Tibial artery (tissue), 4 donors: ENCODE data around the gene MICAL3.

ENCODE experiments used
- DNase-seq, 2 donors: peaks; one replicate each; pipeline ENCODE4 v3.0.0-alpha.2; 2019
- H3K27ac ChIP-seq, 2 donors: fragments of 200-600 bp; sonication (generic) in 1 of 2; 1 replicate in 1 of 2; 2 replicates in 1 of 2; pipeline ENCODE4 v1.5.1; 2018 to 2019; ENCODE audit warnings: mild to moderate bottlenecking in 1 of 2
- H3K27me3 ChIP-seq, 2 donors: fragments of 200-600 bp; sonication (generic) in 1 of 2; one replicate each; pipeline versions ENCODE4 v1.5.1 to v1.6.0; 2016 to 2019
- H3K36me3 ChIP-seq, 3 donors: fragments of 200-600 bp; sonication (generic) in 2 of 3; one replicate each; pipeline ENCODE4 v1.5.1; 2016 to 2019; ENCODE audit warnings: mild to moderate bottlenecking in 2 of 3
- H3K4me1 ChIP-seq, 4 donors: fragments of 200-600 bp; sonication (generic) in 2 of 4; 1 replicate in 3 of 4; 2 replicates in 1 of 4; pipeline ENCODE4 v1.5.1; 2016 to 2019
- H3K4me3 ChIP-seq, 2 donors: fragments of 200-600 bp; sonication (generic) in 1 of 2; 1 replicate in 1 of 2; 2 replicates in 1 of 2; pipeline ENCODE4 v1.5.1; 2018 to 2019; ENCODE audit warnings: mild to moderate bottlenecking in 2 of 2
- H3K9me3 ChIP-seq, 3 donors: fragments of 200-600 bp; sonication (generic) in 1 of 3; one replicate each; pipeline ENCODE4 v1.5.1; 2016 to 2019
- intact Hi-C: fragments of 100-400 bp; cut with DNase I; formaldehyde crosslinking; loops from one replicate; pipeline ENCODE4 v1.15.0; 2023; ENCODE audit warnings: low total_unique reads
- TF ChIP-seq, protein P1 (sequence below), 2 experiments: fragments of 200-600 bp in 1 of 2; fragments of 450-650 bp in 1 of 2; IDR thresholded peaks; one replicate each; pipeline ENCODE4 v1.5.1; 2017 to 2019; ENCODE audit warnings: antibody characterized with exemption in 2 of 2, mild to moderate bottlenecking in 1 of 2, moderate library complexity in 1 of 2

Gene MICAL3

DNA sequence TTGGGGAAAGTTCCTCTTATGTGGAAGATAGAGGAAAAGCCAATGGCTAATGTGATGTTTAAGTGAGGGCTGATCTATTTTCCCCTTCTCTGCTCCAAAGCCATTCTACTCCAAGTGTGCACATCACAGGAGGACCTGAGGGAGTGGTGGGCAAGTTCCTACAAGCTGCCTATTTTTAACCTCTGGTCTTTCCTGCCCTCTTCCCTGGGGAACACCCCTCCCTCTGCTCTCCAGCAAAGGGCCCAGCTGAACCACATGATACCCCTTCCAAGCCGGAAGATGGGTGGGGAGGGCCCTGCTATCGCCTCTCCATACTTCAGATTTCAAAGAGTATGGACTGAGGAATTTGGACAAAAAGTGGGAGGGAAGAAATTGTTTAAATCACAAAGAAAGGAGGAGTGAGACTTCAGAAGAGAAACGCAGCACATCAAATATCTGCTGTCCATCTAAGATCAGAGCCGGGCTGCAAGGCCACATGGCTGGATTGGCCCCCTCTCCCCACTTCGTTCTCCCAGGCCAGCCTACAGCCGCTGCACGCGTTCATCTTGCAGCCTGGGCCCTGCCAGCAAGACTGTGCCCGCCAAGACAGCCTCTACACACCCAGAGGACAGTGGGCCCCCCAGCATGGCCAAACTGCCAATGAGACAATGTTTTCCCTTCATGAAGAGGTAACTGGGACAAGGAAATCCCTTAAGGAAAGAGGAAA is 77.5 kb downstream of the MICAL3 start:
- Histone ChIP-seq H3K4me3 (no peak overlapping the region), H3K9me3 (no peaks in the 10 kb centered on the region), H3K36me3 (no peaks in the 10 kb centered on the region), H3K27ac (peak overlapping the region in 1 of 2 donors; percentile 51), H3K4me1 (peaks cover 0 to 80% (median 49%) of the 10 kb centered on the region in 4 donors), H3K27me3 (no peaks in the 10 kb centered on the region)
- intact Hi-C loops = no loop called here
- DNase-seq = no peak
- TF ChIP-seq, protein P1, sequence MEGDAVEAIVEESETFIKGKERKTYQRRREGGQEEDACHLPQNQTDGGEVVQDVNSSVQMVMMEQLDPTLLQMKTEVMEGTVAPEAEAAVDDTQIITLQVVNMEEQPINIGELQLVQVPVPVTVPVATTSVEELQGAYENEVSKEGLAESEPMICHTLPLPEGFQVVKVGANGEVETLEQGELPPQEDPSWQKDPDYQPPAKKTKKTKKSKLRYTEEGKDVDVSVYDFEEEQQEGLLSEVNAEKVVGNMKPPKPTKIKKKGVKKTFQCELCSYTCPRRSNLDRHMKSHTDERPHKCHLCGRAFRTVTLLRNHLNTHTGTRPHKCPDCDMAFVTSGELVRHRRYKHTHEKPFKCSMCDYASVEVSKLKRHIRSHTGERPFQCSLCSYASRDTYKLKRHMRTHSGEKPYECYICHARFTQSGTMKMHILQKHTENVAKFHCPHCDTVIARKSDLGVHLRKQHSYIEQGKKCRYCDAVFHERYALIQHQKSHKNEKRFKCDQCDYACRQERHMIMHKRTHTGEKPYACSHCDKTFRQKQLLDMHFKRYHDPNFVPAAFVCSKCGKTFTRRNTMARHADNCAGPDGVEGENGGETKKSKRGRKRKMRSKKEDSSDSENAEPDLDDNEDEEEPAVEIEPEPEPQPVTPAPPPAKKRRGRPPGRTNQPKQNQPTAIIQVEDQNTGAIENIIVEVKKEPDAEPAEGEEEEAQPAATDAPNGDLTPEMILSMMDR (IDR thresholded peaks at IDR 0.05) = no peak

DNA sequence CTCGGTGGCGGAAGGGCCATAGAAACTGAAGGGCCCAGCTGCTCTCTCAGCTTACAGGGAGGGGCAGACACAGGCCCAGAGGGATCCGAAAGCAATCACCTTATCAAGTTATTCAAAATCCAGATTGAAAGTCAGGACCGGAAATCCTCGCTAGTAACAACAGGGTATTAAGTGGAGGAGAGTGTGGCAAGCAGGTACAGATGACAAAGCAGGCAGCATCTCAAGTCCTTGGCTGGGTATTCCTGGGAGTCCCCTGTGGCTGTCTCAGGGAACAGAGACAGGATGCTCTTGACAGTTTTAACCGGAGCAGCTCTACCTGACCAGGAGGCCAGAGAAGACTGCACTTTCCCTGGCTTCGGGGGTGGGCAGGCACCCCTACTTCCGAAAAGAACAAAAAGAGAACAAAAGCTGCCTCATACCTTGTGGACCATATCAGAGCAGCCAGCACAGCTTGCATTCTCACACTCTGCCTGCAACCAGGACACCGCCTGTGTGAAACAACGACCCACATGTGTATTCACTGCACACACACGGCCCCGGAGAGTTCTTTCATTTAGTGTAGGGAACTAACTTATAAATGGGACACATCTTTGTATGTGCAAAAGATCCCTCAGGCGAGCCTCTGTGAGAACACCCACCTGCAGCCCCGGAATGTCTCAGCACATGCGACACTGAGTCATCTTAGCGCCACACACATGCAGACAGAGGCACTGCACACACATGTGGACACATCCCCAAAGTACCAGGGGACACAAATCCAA is 78.3 kb downstream of the MICAL3 start:
- intact Hi-C loops = no loop called here

GRCh38 chr22:17945156-17945887 is 79.0 kb downstream of the MICAL3 start:
- no peak for DNase-seq
- peak overlapping the region; percentile 8 to 51 for H3K27ac ChIP-seq
- no peaks in the 10 kb centered on the region for H3K9me3 ChIP-seq
- H3K4me1 ChIP-seq = peaks cover 0 to 68% (median 45%) of the 10 kb centered on the region in 4 donors
- TF ChIP-seq, protein P1 (IDR thresholded peaks at IDR 0.05) = no peak
- H3K36me3 ChIP-seq = no peaks in the 10 kb centered on the region
- no peaks in the 10 kb centered on the region for H3K27me3 ChIP-seq
- H3K4me3 ChIP-seq = no peak overlapping the region
- intact Hi-C loops = no loop called here

More for the DNA sequence above, 78.3 kb downstream of the MICAL3 start:
- H3K4me1 ChIP-seq = peaks cover 0 to 76% (median 47%) of the 10 kb centered on the region in 4 donors
- no peaks in the 10 kb centered on the region for H3K9me3 ChIP-seq
- TF ChIP-seq, protein P1 (IDR thresholded peaks at IDR 0.05) = no peak
- H3K27ac ChIP-seq = peak overlapping the region; percentile 8 to 51
- H3K4me3 ChIP-seq = no peak overlapping the region
- DNase-seq = no peak
- no peaks in the 10 kb centered on the region for H3K36me3 ChIP-seq
- H3K27me3 ChIP-seq = no peaks in the 10 kb centered on the region

DNA sequence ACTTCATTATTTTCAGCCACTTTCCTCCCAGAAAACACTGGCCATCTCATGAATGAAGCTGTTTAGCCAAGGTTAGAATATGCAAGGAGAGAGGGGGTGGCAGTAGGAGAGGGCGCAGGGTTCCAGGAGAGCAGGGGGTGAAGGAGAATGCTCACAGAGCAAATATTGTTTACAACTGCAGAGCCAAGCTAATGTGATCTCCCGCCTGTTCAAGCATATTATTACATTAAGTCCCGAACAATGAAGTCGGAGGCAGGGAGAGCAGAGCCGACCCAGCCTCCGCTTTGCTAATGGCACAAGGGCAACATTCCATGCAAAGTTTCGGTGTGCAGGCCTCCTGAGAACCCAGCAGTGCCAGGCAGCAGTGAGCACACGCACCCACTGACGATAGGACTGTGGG is 80.1 kb downstream of the MICAL3 start:
- no peaks in the 10 kb centered on the region for H3K36me3 ChIP-seq
- peaks cover 0 to 70% (median 46%) of the 10 kb centered on the region in 4 donors for H3K4me1 ChIP-seq
- H3K27me3 ChIP-seq = no peaks in the 10 kb centered on the region
- no peaks in the 10 kb centered on the region for H3K9me3 ChIP-seq
- intact Hi-C loops = no loop called here
- TF ChIP-seq, protein P1 (IDR thresholded peaks at IDR 0.05) = no peak
- no peak overlapping the region for H3K4me3 ChIP-seq
- DNase-seq = no peak
- peak overlapping the region in 1 of 2 donors; percentile 51 for H3K27ac ChIP-seq

DNA sequence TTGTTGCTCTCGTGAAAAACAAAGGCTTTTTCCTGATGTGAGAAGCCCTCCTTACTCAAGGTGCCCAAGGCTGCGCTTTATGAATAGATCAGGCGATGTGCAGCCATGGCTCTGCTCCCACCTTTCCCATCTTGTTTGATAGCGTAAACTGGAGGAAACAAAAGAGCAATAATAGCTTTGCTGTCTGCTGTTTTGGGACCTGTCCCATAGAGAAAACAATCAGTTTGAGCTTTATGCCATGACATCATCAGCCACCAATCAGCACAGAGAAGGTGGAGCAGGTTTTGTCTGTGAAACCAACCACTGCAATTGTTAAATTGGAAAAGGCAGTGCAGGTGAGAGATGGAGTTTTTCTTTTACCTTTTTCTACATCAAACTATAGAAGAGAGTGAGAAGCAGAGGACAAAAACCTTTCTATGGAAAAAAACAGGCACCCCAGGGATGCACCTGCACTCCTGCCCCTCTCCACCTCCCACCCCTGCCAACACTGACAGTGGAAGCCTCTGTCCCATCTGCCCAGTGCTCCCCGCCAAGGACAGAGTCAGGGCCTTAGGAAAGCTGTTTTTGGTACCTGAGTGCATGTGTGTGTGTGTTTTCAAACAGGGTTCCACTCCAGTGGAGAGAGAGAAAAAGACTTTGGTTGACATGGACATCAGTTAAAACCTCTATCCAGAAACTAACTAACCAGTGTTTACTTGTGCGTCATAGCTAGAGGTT is 80.7 kb downstream of the MICAL3 start:
- no peaks in the 10 kb centered on the region for H3K36me3 ChIP-seq
- intact Hi-C loops = no loop called here
- H3K9me3 ChIP-seq = no peaks in the 10 kb centered on the region
- peaks cover 0 to 76% (median 52%) of the 10 kb centered on the region in 4 donors for H3K4me1 ChIP-seq
- H3K27me3 ChIP-seq = no peaks in the 10 kb centered on the region
- H3K27ac ChIP-seq = peak overlapping the region in 1 of 2 donors; percentile 51
- TF ChIP-seq, protein P1 (IDR thresholded peaks at IDR 0.05) = no peak
- H3K4me3 ChIP-seq = no peak overlapping the region
- DNase-seq = no peak
